GM19193 (cell line): ENCODE results near the gene RAD18.

Experiments used
- POLR2A ChIP-seq: IDR thresholded peaks from 4 replicates; pipeline ENCODE4 v1.6.1; 2011; ENCODE audit not compliant: insufficient read depth, insufficient read length; ENCODE audit errors: extremely low read depth

The RAD18 gene

GRCh38 chr3:8978551-8978950, 15.3 kb upstream of the RAD18 start:
- TF ChIP-seq POLR2A: no peak

GRCh38 chr3:8976540-8977182, 13.4 kb upstream of the RAD18 start:
- TF ChIP-seq POLR2A: no peak

- TF ChIP-seq POLR2A: no peak
Measured at GRCh38 chr3:8975081-8976020, 12.1 kb upstream of the RAD18 start.

GRCh38 chr3:8974458-8974857, 11.2 kb upstream of the RAD18 start:
- no peak for TF ChIP-seq POLR2A

- no peak for TF ChIP-seq POLR2A
Measured at GRCh38 chr3:8972639-8973038, 9.4 kb upstream of the RAD18 start.

- TF ChIP-seq POLR2A: no peak
Measured at GRCh38 chr3:8970971-8971589, 7.8 kb upstream of the RAD18 start.

GRCh38 chr3:8969241-8969640, 6.0 kb upstream of the RAD18 start:
- TF ChIP-seq POLR2A: no peak

GRCh38 chr3:8968375-8968882, 5.2 kb upstream of the RAD18 start:
- no peak for TF ChIP-seq POLR2A

GRCh38 chr3:8967553-8967952, 4.3 kb upstream of the RAD18 start:
- no peak for TF ChIP-seq POLR2A

- TF ChIP-seq POLR2A: no peak
Measured at GRCh38 chr3:8966820-8967348, 3.6 kb upstream of the RAD18 start.

- TF ChIP-seq POLR2A: no peak
Measured at GRCh38 chr3:8966150-8966819, 3.0 kb upstream of the RAD18 start.

- TF ChIP-seq POLR2A: no peak
Measured at GRCh38 chr3:8964436-8965370, 1.4 kb upstream of the RAD18 start.

- no peak for TF ChIP-seq POLR2A
Measured at GRCh38 chr3:8962226-8962861, 928 bp downstream of the RAD18 start.

- no peak for TF ChIP-seq POLR2A
Measured at GRCh38 chr3:8959668-8960067, 3.6 kb downstream of the RAD18 start.
